HG03039 (cell line): ENCODE results near the gene INF2.
"Not testable (repeated sequence)": the region's sequence is repeated elsewhere in the genome, so short reads cannot be mapped to it uniquely, and the experiment has no call there.

ENCODE experiments used
- ATAC-seq: cut with Tn5 transposase; IDR thresholded peaks from one replicate; pipeline ENCODE4 v1.9.1; 2021; ENCODE audit warnings: mild to moderate bottlenecking, moderate library complexity; ENCODE audit not compliant: unreplicated experiment

INF2 gene

GRCh38 chr14:104689109-104689880 lies at the start of gene INF2:
Gene INF2, plus strand, starts transcription at chr14:104689618. Its CDS starts 11,748 bp downstream, at chr14:104701366.
- peak; percentile 34 for ATAC-seq

- no peak for ATAC-seq
Measured at GRCh38 chr14:104639885-104640548, 49.4 kb upstream of the INF2 start.

- ATAC-seq, result no peak
Measured at GRCh38 chr14:104640681-104641080, 48.7 kb upstream of the INF2 start.

GRCh38 chr14:104641753-104642539 lies 47.5 kb upstream of the INF2 start:
- ATAC-seq, result no peak

- ATAC-seq, result no peak
Measured at GRCh38 chr14:104642540-104642868, 46.9 kb upstream of the INF2 start.

- ATAC-seq, result no peak
Measured at GRCh38 chr14:104643306-104643705, 46.1 kb upstream of the INF2 start.

- no peak for ATAC-seq
Measured at GRCh38 chr14:104644091-104644635, 45.3 kb upstream of the INF2 start.

GRCh38 chr14:104644656-104645378 lies 44.6 kb upstream of the INF2 start:
- ATAC-seq, result no peak

- ATAC-seq, result no peak
Measured at GRCh38 chr14:104647467-104648043, 41.9 kb upstream of the INF2 start.

- ATAC-seq, result no peak
Measured at GRCh38 chr14:104650057-104650980, 39.1 kb upstream of the INF2 start.

- no peak for ATAC-seq
Measured at GRCh38 chr14:104650981-104651875, 38.2 kb upstream of the INF2 start.

- ATAC-seq, result no peak
Measured at GRCh38 chr14:104651876-104652260, 37.5 kb upstream of the INF2 start.

GRCh38 chr14:104652386-104652785 lies 37.0 kb upstream of the INF2 start:
- ATAC-seq, result no peak

GRCh38 chr14:104653130-104653920 lies 36.1 kb upstream of the INF2 start:
- ATAC-seq, result not testable (repeated sequence)

- ATAC-seq, result no peak
Measured at GRCh38 chr14:104654119-104654518, 35.3 kb upstream of the INF2 start.

- no peak for ATAC-seq
Measured at GRCh38 chr14:104655128-104655848, 34.1 kb upstream of the INF2 start.
